ENCODE data around the gene RAB3IL1. TPM values are rescaled to one million over a fixed set of nuclear protein-coding genes. Genes with fewer than 3 reads are reported as not detected.

The RAB3IL1 gene
- total RNA-seq, 4 donors from 2014 or later, result 6.1 to 10.9 (median 7.8) TPM

- intact Hi-C loops (cut with DNase I; ENCODE audit: low total_unique reads), result no loop called here
- 79% methylated on average over 7 of the region's 7 CpGs for WGBS, 2 donors
- no peak overlapping the region for H3K4me3 ChIP-seq (ENCODE audit: low read depth, poor library complexity, severe bottlenecking)
- DNase-seq (ENCODE audit: low spot score in 2 of 2), result no peak
- TF ChIP-seq POLR2A (IDR thresholded peaks at IDR 0.05) (no peak), CTCF (IDR thresholded peaks at IDR 0.05) (no peak)
Observed at GRCh38 chr11:61911128-61911700, 6.2 kb downstream of the RAB3IL1 start.

GRCh38 chr11:61910187-61911127, 6.9 kb downstream of the RAB3IL1 start:
- no peak for DNase-seq (ENCODE audit: low spot score in 2 of 2)
- H3K4me3 ChIP-seq (ENCODE audit: low read depth, poor library complexity, severe bottlenecking), result no peak overlapping the region
- no peak for TF ChIP-seq POLR2A (IDR thresholded peaks at IDR 0.05)
- no peak for TF ChIP-seq CTCF (IDR thresholded peaks at IDR 0.05)
- 78 to 88% methylated on average over 10 to 11 of the region's 13 CpGs for WGBS, 2 donors
- intact Hi-C loops (cut with DNase I; ENCODE audit: low total_unique reads), result no loop called here

- intact Hi-C loops (cut with DNase I; ENCODE audit: low total_unique reads), result no loop called here
- DNase-seq (ENCODE audit: low spot score in 2 of 2), result no peak
- WGBS, 2 donors, result 75 to 78% methylated on average over 10 of the region's 10 CpGs
- TF ChIP-seq POLR2A (IDR thresholded peaks at IDR 0.05) (no peak), CTCF (IDR thresholded peaks at IDR 0.05) (no peak)
- no peak overlapping the region for H3K4me3 ChIP-seq (ENCODE audit: low read depth, poor library complexity, severe bottlenecking)
Observed at GRCh38 chr11:61908730-61909316, 8.5 kb downstream of the RAB3IL1 start.

- DNase-seq (ENCODE audit: low spot score in 2 of 2), result no peak
- TF ChIP-seq CTCF (IDR thresholded peaks at IDR 0.05), result no peak
- no peak for TF ChIP-seq POLR2A (IDR thresholded peaks at IDR 0.05)
- no peak overlapping the region for H3K4me3 ChIP-seq (ENCODE audit: low read depth, poor library complexity, severe bottlenecking)
- 90 to 95% methylated on average over 21 of the region's 21 CpGs for WGBS, 2 donors
- intact Hi-C loops (cut with DNase I; ENCODE audit: low total_unique reads), result no loop called here
Observed at GRCh38 chr11:61907871-61908729, 9.3 kb downstream of the RAB3IL1 start.

GRCh38 chr11:61907282-61907681, 10.1 kb downstream of the RAB3IL1 start:
- DNase-seq (ENCODE audit: low spot score in 2 of 2), result no peak
- no peak for TF ChIP-seq CTCF (IDR thresholded peaks at IDR 0.05)
- TF ChIP-seq POLR2A (IDR thresholded peaks at IDR 0.05), result no peak
- intact Hi-C loops (cut with DNase I; ENCODE audit: low total_unique reads), result no loop called here

More at GRCh38 chr11:61907282-61907681, 10.1 kb downstream of the RAB3IL1 start:
- 91 to 92% methylated on average over 19 of the region's 19 CpGs for WGBS, 2 donors
- no peak overlapping the region for H3K4me3 ChIP-seq (ENCODE audit: low read depth, poor library complexity, severe bottlenecking)
